Cerebellar nuclear complex (tissue), 1 donor: ENCODE results near the gene CD82.
A peak's percentile ranks its signal among the peaks of the same experiment; 100 is the strongest.
"Not testable (repeated sequence)": the region's sequence is repeated elsewhere in the genome, so short reads cannot be mapped to it uniquely, and the experiment has no call there.

Experiments used
- DNase-seq, 2 experiments: peaks; one replicate each; lab custom pipeline; 2025; lab: John Stamatoyannopoulos, UW

Gene CD82

DNA sequence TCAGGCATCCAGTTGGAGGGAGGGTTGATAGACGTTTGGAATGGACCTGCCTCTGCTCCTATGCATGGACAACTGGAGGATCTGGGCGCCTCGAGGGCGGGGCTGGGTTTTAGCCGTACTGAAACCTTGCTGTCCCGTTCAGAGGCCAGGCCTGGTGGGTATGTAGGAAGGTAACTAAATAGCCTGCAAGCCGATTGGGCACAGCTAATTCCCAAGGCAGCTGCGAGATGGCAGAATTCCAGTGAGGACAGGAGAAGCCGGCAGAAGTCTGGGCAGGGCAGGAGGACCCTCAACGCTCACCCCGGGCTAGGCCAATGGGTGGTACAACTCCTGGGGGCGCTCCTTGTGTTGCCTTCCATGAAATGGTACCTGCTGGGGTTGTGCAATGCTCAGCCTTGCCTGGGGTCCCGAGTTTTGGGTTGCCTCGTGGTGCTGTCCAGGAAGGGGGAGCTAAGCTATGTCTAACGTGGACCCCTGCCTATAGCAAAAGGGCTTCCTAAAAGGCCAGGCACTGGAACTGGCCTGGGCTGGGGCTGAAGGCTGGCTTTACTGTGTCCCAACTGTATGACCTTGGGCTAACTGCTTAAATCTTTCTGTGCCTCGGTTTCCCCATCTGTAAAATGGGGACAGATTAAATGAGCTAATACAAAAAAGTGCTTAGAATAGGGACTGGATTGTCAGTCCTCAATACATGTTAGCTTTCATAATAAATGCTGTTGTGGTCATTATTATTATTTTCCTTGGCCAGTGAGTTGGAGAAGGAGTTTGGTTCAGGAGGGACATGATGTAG is 30.1 kb upstream of the CD82 start:
- DNase-seq = no peak

- no peak for DNase-seq
These were observed 28.5 kb upstream of the CD82 start for GRCh38 chr11:44536788-44537516.

DNA sequence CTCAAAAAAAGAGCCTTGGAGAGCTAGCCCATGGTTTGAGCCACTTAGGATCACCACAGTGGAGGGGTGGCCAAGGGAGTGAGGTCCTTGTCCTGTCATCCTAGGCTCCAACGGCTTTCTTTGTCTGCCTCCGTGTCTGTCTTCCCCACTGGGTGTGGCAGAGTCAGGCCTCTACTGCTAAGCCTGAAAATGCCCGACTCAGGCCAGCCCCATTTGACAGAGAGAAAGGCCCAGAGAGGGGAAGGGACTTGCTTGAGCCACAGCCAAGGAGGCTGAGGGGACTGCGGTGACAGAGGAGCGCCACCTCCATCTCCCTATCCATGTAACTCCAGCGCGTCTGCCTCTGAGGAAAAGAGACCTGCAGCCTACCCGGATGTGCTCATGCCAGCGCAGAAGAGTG is 27.8 kb upstream of the CD82 start:
- no peak for DNase-seq

- peak in 1 of 2 experiments; percentile 40 for DNase-seq
These were observed 26.9 kb upstream of the CD82 start for GRCh38 chr11:44538375-44539054.

DNA sequence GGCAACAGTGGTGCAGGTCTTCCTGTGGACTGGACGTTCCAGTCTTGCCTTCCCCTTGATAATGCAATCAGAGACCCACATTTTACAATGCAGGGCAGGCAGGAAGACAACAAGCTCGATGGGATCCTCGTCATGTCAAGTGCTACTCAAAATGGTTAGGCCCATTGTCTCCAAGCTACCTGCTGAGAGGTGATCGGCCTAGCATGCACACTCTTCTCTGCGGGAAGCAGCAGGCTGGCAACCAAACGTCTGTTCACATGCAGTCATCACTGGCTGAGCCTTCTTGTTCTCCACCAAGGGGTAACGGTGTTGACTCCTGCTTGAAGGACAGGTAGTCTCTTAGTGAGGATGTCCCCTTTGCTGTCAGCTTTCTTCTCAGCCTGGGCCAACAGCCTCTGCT is 25.5 kb upstream of the CD82 start:
- DNase-seq = no peak

GRCh38 chr11:44540667-44541066 is 24.8 kb upstream of the CD82 start:
- no peak for DNase-seq

GRCh38 chr11:44542372-44542771 is 23.1 kb upstream of the CD82 start:
- no peak for DNase-seq

- DNase-seq = not testable (repeated sequence)
These were observed 18.5 kb upstream of the CD82 start for GRCh38 chr11:44546984-44547383.

- not testable (repeated sequence) for DNase-seq
These were observed 17.9 kb upstream of the CD82 start for GRCh38 chr11:44547534-44547933.

DNA sequence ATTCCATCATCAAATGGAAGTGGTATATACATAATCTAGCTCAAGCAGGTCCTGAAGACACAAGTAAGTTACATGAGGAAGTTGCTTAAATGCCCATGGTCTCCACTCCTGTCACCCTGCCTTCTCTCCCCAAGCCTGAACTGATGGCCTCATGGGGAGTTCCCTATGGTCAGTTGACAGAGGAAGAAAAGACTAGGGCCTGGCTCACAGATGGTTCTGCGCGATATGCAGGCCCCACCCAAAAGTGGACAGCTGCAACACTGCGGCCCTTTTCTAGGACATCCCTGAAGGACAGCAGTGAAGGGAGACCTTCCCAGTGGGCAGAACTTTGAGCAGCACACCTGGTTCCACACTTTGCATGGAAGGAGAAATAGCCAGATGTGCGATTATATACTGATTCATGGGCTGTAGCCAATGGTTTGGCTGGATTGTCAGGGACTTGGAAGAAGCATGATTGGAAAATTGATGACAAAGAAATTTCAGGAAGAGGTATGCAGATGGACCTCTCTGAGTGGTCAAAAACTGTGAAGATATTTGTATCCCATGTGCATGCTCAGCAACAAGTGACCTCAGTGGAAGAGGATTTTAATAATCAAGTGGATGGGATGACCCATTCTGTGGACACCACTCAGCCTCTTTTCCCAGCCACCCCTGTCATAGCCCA is 17.3 kb upstream of the CD82 start:
- DNase-seq = no peak

GRCh38 chr11:44548961-44549749 is 16.3 kb upstream of the CD82 start:
- not testable (repeated sequence) for DNase-seq

GRCh38 chr11:44550123-44550522 is 15.3 kb upstream of the CD82 start:
- DNase-seq = no peak

DNA sequence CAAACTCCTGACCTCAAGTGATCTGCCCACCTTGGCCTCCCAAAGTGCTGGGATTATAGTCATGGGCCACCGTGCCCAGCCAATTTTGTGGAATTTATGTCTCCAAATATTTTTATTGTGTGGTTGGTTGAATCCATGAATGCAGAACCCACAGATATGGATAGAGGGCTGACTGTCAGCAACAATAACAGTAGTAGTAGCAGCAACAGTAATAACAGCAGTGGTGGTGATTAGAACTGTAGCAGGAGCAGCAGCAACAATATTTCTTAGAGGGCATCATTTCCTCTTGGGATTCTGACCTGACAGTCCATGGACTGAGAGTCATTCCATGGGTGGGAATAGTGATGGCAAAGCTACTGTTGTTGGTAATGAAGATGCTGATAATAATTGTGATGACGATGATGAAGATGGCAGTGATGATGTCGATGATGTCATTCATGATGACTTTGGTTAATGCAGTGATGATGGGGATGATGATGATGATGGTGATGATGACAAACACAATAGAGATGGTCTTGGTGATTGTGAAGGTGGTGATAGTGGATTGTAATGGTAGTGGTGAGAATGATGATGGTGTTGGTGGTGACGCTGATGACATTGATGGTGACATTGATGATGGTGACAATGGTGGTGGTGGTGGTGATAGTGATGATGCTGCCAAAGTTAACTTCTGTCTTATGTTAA is 13.9 kb upstream of the CD82 start:
- DNase-seq = no peak

GRCh38 chr11:44555031-44555800 is 10.2 kb upstream of the CD82 start:
- DNase-seq = no peak

DNA sequence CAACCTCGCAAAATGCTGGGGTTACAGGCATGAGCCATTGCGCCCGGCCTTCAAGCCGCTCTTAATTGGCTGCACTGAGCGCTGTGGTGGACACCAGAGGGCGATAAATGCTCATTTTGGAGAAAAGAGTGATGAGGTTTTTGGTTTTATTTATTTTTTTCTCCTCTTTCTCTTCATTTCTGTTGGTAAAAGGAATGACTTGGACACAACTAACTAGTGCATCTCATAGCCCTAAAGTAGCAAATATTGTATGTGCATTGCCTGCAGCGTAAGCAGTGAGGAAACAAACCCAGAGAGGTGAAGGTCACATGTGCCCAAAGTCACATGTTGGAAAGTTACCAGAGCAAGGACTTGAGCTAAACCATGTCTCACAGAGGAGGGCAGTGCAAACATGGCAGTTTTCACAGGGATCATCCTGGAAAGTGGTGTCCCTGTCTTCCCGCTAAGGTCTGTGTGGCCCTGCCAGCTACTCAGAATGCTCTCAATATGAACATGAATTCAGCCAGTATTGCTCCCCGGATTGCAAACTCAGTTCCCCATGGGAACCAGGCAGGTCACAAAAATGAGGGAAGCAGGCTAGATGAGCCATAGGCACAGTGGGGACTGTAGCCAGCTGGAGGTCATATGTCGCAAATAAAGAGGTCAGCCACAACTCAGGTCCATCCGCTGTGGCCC is 8.6 kb upstream of the CD82 start:
- DNase-seq = no peak

GRCh38 chr11:44557464-44557863 is 8.0 kb upstream of the CD82 start:
- no peak for DNase-seq

DNA sequence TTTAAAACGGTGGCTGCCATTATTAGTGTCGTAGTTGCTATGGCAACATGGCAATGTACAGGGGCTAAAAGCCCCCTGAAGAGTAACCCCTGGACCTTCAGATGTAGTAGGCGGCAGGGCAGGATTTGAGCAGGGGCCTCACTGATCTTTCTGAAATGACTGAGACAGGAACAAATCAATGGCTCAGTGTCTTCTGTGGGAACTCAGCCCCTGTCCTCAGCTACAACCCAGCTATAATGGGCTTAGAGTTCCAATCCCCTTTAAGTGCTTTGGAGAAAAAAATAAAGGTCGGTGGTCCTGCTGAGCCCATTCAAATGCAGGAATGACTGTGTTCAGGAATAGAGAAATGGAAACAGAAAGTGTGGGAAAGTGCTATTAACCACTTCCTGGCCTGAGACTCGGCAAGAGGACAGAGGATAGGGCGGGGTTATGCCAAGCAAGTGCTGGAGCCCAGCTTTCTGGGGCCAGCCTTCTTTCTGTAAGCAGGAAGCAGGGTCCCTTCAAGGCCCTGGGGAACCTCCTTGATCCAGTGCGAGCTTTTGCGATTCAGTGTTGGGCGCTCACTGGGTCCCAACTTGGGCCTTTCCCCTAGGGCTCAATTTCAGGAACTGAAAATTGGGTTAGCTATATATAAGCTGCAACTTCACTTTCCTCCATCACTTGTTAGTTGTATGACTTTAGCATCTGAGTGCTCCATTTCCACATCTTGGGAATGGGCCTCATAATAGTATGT is 6.1 kb upstream of the CD82 start:
- no peak for DNase-seq

- DNase-seq = not testable (repeated sequence)
These were observed 5.5 kb upstream of the CD82 start for GRCh38 chr11:44559940-44560300.

GRCh38 chr11:44561275-44561805 is 4.1 kb upstream of the CD82 start:
- DNase-seq = no peak
